Body of pancreas (tissue), 4 donors: ENCODE results near the gene SLC4A3.

Experiments
- POLR2A ChIP-seq, 3 donors: fragments of 450-650 bp; IDR thresholded peaks; one replicate each; pipeline ENCODE4 v1.6.1; 2016; ENCODE audit warnings: antibody characterized with exemption in 3 of 3, mild to moderate bottlenecking in 2 of 3
- TF ChIP-seq, protein P1 (sequence below), 7 experiments: fragments of 450-650 bp in 4 of 7; fragments of 200-600 bp in 3 of 7; sonication (generic) in 3 of 7; IDR thresholded peaks; one replicate each; pipeline ENCODE4 v1.5.1; 2016 to 2019; ENCODE audit warnings: antibody characterized with exemption in 7 of 7

DNA sequence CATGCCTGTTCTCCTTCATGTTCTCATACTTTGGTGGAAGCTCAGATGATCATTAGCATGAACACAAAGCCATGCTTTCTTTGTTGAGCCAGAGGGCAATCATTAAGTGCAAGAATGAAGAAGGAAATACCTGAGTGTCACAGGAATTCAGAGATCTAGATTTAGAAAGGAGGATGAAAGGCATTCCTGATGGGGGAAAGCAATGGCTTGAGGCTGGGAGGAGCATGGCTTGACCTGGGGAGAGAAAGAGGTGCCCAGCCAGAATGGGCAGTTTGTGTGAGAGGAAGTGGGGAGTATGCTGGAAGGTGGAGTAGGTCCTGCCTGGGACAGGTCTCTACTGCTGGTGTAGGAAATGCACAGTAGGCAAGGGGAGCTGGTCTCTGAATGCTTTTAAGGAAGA lies 35.1 kb downstream of the SLC4A3 start:
- TF ChIP-seq POLR2A (IDR thresholded peaks at IDR 0.05) = no peak
- TF ChIP-seq, protein P1, sequence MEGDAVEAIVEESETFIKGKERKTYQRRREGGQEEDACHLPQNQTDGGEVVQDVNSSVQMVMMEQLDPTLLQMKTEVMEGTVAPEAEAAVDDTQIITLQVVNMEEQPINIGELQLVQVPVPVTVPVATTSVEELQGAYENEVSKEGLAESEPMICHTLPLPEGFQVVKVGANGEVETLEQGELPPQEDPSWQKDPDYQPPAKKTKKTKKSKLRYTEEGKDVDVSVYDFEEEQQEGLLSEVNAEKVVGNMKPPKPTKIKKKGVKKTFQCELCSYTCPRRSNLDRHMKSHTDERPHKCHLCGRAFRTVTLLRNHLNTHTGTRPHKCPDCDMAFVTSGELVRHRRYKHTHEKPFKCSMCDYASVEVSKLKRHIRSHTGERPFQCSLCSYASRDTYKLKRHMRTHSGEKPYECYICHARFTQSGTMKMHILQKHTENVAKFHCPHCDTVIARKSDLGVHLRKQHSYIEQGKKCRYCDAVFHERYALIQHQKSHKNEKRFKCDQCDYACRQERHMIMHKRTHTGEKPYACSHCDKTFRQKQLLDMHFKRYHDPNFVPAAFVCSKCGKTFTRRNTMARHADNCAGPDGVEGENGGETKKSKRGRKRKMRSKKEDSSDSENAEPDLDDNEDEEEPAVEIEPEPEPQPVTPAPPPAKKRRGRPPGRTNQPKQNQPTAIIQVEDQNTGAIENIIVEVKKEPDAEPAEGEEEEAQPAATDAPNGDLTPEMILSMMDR (IDR thresholded peaks at IDR 0.05) = no peak
